HCT116 (cell line): Measurements from ENCODE around the gene CPM.

Experiments used
- EZH2 ChIP-seq: fragments of 200-600 bp; sonication (generic); IDR thresholded peaks from 2 replicates; pipeline ENCODE4 v1.6.1; 2017; ENCODE audit warnings: antibody characterized with exemption, mixed run types
- FOSL1 ChIP-seq: IDR thresholded peaks from 2 replicates; pipeline ENCODE4 v1.6.1; 2012; ENCODE audit warnings: low read depth
- POLR2A ChIP-seq: IDR thresholded peaks from 2 replicates; pipeline ENCODE4 v1.7.0; 2011; ENCODE audit warnings: borderline replicate concordance; ENCODE audit not compliant: insufficient read depth, insufficient read length; ENCODE audit errors: extremely low read depth
- POLR2AphosphoS5 ChIP-seq: IDR thresholded peaks from 2 replicates; pipeline ENCODE4 v1.6.1; 2011; ENCODE audit warnings: mild to moderate bottlenecking, low read depth, low read length, moderate library complexity
- RAD21 ChIP-seq: IDR thresholded peaks from 2 replicates; pipeline ENCODE4 v1.6.1; 2012; ENCODE audit warnings: low read depth, mild to moderate bottlenecking
- SIN3A ChIP-seq: IDR thresholded peaks from 2 replicates; pipeline ENCODE4 v1.6.1; 2012; ENCODE audit warnings: low read depth
- SRF ChIP-seq: IDR thresholded peaks from 2 replicates; pipeline ENCODE4 v1.6.1; 2012; ENCODE audit warnings: low read depth
- TF ChIP-seq, protein P1 (sequence below), 3 experiments: fragments of 200-600 bp in 1 of 3; sonication (generic) in 1 of 3; IDR thresholded peaks in 2 of 3; conservative IDR thresholded peaks in 1 of 3; 2 replicates each; pipeline ENCODE4 v1.5.1; 2012 to 2017; ENCODE audit warnings: low read depth in 2 of 3, low read length in 2 of 3, antibody characterized with exemption in 1 of 3, borderline replicate concordance in 1 of 3, control low read depth in 1 of 3, mild to moderate bottlenecking in 1 of 3, mixed read lengths in 1 of 3, mixed run types in 1 of 3, moderate library complexity in 1 of 3; ENCODE audit not compliant: insufficient read depth in 1 of 3
- TF ChIP-seq, protein P2 (sequence below): IDR thresholded peaks from 2 replicates; pipeline ENCODE4 v1.6.1; 2012
- TF ChIP-seq, protein P3 (sequence below): IDR thresholded peaks from 2 replicates; pipeline ENCODE4 v1.6.1; 2012; ENCODE audit warnings: low read depth

DNA sequence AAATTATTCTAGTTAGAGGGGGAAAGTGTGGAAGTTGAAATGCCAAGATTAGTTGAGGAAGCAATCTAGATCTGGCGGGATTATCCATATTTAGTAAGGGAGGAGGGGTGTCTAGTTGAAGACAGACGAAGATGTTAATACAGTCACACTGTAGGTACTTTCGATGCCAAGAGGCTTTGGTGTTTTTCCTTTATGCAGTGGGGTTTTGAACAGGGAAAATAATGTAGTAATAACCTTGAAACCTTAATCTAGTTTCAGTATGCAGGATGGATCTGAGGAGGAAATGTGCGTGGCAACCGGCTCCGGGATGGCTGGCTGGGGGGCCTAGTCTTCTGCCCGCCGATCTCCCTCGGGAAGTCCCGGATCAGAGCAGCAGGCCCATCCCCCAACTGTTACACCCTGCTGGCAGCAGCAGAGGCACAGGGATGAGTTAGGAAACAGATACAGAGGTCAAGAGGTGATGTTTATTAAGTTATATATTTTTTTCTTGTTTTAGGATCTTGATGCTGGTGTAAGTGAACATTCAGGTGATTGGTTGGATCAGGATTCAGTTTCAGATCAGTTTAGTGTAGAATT lies 97.5 kb downstream of the CPM start:
- TF ChIP-seq, protein P1, sequence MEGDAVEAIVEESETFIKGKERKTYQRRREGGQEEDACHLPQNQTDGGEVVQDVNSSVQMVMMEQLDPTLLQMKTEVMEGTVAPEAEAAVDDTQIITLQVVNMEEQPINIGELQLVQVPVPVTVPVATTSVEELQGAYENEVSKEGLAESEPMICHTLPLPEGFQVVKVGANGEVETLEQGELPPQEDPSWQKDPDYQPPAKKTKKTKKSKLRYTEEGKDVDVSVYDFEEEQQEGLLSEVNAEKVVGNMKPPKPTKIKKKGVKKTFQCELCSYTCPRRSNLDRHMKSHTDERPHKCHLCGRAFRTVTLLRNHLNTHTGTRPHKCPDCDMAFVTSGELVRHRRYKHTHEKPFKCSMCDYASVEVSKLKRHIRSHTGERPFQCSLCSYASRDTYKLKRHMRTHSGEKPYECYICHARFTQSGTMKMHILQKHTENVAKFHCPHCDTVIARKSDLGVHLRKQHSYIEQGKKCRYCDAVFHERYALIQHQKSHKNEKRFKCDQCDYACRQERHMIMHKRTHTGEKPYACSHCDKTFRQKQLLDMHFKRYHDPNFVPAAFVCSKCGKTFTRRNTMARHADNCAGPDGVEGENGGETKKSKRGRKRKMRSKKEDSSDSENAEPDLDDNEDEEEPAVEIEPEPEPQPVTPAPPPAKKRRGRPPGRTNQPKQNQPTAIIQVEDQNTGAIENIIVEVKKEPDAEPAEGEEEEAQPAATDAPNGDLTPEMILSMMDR (IDR thresholded peaks at IDR 0.05 in 2 of 3, conservative IDR thresholded peaks at IDR 0.05 in 1 of 3; ENCODE audit: borderline replicate concordance in 1 of 3, insufficient read depth in 1 of 3, low read depth in 2 of 3, low read length in 2 of 3): no peak
- TF ChIP-seq RAD21 (no peak), POLR2AphosphoS5 (no peak), SIN3A (no peak), FOSL1 (no peak), EZH2 (no peak), POLR2A (no peak), SRF (no peak)
- TF ChIP-seq, protein P2, sequence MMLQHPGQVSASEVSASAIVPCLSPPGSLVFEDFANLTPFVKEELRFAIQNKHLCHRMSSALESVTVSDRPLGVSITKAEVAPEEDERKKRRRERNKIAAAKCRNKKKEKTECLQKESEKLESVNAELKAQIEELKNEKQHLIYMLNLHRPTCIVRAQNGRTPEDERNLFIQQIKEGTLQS: no peak
- TF ChIP-seq, protein P3, sequence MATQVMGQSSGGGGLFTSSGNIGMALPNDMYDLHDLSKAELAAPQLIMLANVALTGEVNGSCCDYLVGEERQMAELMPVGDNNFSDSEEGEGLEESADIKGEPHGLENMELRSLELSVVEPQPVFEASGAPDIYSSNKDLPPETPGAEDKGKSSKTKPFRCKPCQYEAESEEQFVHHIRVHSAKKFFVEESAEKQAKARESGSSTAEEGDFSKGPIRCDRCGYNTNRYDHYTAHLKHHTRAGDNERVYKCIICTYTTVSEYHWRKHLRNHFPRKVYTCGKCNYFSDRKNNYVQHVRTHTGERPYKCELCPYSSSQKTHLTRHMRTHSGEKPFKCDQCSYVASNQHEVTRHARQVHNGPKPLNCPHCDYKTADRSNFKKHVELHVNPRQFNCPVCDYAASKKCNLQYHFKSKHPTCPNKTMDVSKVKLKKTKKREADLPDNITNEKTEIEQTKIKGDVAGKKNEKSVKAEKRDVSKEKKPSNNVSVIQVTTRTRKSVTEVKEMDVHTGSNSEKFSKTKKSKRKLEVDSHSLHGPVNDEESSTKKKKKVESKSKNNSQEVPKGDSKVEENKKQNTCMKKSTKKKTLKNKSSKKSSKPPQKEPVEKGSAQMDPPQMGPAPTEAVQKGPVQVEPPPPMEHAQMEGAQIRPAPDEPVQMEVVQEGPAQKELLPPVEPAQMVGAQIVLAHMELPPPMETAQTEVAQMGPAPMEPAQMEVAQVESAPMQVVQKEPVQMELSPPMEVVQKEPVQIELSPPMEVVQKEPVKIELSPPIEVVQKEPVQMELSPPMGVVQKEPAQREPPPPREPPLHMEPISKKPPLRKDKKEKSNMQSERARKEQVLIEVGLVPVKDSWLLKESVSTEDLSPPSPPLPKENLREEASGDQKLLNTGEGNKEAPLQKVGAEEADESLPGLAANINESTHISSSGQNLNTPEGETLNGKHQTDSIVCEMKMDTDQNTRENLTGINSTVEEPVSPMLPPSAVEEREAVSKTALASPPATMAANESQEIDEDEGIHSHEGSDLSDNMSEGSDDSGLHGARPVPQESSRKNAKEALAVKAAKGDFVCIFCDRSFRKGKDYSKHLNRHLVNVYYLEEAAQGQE: no peak
